Embryonic facial prominence (tissue), 1 donor: Measurements from ENCODE around the gene USH2A.

ENCODE experiments used
- DNase-seq: peaks from one replicate; pipeline ENCODE4 v3.0.0-alpha.2; 2016; ENCODE audit errors: extremely low spot score

The USH2A gene

DNA sequence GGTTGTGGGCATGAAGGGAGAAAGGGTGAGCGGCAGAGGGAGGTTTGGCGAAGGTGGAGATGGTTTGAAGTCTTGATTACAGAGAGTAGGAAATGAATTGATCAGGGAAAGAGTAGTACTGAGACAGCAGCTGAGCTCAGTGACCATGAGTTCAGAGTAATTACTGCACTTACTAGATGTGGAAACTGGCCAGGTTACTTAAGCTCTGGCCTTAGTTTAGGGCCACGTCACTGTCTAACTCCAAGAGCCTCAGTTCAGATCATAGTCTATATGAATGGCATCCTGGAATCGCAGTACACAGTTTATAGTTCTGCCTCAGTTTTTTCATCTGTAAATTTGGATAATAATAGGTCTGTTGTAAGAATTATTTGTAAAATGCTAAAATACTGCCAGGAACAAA lies 778.1 kb downstream of the USH2A start:
- DNase-seq = no peak

DNA sequence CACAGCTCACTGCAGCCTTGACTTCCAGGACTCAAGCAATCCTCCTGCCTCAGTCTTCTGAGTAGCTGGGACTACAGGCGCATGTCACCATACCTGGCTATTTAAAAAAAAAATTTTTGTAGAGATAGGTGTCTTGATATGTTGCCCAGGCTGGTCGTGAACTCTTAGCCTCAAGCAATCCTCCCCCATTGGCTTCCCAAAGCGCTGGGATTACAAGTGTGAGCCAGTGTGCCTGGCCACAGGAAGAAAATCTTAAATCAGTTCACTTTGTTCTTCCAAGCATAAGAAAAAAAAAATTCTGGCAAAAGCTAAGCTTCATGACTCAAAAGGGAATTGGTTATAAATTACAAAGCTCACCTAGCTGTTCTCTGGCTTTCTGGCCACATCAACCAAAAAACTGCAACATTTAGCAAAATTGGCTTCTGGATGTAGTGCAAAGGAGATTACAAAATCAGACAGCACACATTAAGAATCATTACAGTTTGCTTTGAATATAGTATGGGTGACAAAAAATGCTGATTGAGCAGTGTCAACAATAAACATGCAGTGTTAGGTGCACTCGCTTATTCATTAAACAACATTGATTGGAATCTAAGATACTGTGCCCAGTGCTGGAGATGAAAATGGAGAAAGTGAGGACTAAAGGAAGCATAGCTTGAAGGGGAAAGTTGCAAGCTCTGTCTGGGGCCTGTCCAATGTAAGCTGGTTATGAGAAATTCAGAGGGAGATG lies 779.5 kb downstream of the USH2A start:
- no peak for DNase-seq

DNA sequence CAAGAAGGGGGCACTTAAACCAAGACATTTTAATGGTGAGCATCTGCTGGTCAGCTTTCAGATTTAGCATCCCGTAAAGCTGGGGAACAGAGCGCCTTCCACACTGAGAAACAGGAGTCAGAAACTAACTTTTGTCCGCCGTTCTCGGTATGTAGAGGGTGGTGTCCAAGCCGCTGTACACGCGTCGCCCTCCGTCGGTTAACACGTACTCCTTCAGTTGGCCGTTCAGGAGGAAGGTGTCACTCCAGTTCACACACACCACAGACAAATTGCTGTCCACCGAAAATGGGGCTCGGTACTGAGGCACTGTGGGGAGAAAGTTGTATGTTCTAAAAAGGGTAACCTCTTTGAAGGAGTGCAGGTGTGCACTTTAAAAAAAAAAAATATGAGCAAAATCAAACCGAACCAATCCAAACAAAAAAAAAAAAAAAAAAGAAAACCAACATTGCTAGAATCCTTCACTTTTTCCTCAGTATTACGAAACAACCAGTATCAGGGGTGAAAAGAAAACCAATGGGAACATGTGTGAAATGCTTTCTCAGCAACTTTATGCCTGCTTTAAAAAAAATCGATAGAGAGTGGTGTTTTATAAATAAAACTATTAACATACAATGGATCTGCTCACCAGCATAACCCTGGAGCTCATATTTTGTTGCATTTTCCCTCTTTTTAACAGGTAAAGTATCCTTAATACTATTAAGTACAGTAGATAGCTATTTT lies 782.7 kb downstream of the USH2A start:
- DNase-seq = no peak

DNA sequence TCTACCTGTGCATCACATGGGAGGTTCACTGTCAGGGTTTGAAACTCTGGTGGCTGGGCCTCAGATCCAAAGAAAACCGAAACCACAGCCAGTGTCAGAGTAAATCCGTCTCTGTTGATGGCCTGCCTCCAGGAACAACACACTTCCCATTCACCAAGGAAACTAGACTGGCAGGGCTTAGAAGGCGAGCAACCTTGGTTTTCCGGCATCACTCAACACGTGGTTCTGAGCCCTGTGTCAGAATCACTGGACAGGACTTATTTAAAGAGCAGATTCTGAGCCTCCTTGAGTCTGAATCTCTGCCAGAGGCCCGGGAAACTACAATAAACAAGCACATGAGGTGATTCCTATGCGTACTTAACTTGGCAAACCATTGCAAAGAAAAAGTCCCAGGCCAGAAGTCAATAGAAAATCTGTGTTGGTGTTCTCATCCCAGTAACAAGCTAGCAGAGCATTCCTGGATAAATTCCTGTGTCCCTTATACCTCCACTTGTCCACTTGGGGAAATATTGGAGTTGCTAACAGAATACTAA lies 786.1 kb downstream of the USH2A start:
- no peak for DNase-seq

DNA sequence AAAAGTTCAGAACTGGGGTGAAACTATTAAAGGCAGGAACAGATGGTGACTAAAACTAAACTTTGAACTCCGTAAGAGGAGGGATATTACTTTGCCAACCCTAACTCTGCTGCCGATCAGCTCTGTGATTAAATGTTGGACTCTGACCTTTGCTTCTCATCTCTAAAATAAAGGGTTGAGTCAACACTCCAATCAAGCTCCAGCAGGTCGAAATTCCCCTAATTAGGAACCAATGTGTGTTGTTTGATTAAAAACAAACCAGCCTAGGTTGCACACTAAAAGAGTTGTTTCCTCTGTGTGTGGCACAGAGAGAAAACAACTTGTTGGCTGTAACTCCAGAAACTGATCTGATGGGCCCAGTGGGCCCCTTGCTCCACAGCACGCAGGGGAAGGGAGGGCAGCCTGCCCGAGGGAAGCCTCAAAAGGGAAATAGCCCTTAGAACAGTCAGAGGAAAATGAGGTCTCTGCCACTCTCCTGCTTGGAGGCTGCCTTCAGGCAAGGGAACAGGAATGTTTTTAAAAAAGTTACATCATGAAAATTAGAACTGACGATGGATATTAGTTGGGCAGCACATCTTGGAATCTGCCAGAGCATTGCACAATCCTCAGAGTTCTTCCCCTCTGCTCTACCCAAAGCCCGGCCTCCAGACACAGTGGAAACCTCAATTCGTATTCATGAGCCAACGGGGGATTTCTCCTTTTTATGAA lies 786.8 kb downstream of the USH2A start:
- DNase-seq = no peak

DNA sequence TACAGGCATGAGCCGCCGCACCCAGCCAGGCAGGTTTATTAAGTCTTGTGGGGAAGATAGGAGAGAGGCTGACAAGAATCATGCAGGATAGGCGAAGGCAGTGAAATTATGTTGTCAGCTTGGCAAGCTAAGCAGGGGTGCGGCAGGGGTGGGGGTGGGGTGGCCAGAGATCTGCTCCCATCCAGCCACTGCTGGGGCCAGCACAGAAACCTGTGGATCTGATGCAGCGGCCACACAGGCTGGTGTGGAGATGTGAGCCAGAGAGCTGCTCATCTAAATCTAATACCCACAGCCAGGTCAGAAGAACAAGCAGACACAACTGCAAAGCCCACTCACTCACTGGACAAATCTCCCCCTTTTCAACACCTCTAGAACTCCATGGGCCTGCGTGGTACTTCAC lies 787.4 kb downstream of the USH2A start:
- DNase-seq = no peak

DNA sequence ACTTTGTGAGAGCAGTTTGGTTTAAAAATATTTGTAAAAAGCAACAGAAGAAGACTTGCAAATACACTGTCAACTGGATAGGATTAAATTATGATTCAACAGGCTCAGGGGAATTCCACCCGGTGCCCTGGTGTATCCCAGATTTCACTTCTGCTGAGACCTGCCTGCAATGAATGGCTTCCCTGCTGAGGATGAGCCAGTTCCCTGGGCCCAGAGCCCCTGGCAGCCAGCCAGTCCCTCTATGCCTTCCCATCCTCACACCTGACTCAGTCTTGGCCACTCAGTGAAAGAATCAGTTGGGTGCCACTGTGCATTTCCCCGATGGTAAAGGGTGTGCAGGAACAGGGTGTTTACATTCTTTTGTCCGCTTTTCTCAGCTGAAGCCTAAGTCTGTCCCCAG lies 791.8 kb downstream of the USH2A start:
- DNase-seq = no peak

DNA sequence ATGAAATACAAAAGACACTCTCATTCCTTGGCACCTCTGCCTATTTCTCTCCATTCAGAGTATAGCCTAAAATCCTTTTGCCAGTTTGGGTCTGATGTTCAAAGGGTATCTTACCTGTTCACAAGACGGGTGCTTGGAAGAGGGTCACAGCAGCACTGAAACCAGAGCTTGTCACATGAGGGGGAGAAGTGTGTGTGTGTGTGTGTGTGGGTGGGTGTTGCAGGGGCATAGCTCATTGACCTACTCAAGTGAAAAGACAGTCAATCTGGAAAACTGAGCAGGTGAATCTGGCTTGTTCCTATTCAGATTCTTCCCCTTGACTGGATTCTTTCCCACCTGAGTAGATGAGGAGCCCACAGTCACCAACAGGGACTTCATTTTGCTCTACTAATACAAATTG lies 792.2 kb downstream of the USH2A start:
- no peak for DNase-seq

DNA sequence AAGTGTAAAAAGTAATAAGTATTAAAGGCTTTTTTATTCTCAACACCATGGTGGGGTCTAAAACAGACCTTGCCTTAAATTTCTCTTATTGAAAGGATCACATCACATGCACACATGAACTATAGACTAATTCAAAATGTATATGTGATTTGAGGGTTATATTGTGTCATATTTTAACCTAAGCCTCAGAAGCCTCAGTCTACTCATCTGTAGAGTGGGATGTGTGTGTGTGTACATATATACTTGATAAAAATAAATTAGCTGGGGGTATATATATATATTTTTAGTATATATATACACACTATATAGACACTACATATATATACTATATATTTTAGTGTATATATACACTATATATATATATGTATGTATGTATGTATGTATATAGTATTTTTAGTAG lies 797.3 kb downstream of the USH2A start:
- DNase-seq = no peak

DNA sequence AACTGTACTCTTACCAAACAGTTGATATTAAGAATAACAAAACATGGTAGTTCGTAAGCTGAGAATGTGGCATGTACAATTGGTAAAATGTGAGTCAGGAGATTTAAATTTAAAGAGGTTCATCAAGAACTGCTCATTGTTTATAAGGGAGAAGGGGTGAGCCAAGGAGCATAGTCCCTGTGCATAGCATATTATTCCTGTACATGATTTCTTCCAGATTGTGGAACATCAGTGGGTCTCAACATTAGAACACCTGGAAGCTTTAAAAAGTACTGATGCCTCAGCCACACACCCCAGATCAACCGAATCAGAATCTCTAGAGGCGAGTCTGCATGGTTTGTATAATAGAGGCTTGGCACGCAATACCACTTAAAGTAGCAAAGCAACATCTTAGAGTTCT lies 800.1 kb downstream of the USH2A start:
- DNase-seq = no peak

DNA sequence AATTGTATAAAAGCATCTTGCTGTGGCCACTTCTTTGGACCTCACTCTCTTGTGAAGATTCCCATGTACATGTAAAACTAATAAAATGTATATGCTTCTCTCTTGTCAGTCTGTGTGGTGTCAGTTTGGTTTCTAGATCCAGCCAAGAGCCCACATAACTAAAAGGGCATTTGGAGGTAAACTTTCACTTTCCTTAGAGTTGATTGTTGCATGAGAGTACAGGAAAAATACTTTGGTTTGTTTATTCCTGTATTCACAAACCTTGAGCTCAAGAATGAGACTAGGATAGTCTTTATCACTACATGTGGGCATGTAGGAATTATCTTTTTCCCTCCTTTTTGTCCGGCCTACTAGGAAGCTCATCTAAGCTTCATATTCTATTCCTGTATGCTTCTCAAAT lies 805.3 kb downstream of the USH2A start:
- no peak for DNase-seq

DNA sequence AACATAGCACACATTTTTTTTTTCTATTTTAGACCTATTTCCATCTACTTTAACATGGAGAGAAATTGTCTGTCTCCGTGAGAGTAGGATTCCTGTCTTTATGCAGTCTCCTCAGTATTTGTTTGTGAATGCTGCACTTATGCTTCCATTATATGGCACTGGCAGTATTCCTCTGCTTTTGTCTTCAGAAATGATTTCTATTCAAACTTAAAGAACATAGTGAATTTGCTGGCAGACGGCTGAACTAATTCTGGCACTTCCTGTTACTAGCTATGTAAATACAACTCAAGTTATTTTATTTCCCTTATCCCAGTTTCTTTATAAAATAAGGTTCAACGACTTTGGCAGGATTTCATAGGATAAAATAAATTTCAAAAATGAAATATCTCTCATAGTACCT lies 810.9 kb downstream of the USH2A start:
- DNase-seq = no peak

DNA sequence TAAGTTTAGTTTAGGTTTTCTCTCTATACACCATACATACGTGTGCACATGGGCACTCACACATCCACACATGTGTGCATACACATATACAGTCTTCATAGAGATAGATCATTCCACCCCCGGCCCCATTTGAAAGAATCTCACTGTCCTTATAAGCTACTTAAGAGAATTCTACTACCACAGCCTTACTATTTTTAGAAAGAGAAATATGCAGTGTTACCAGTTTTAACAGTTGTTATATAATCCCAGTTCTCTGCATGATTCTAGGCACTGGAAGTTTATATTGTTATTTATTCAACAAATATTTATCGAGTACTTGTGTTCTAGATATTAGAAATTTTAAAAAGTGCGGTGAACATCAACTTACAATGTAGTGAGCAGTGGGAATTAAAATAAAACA lies 814.6 kb downstream of the USH2A start:
- DNase-seq = no peak

DNA sequence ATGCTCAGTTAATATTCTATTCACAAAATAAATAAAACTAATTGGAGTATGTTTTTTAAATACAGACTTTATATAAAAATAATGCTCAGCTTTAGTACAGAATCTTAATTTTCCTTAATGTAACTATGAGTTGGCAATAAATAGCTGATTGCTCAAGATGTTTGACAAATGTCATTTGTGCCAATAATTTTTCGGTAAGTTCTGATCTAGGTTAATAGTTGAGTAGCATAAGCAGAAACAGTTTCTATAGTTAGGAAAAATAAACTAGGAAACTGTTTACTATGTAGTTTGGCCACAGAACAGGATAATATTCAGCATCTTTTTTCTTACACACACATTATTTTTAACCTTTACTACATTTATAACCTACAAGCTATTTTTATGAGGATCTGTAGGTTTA lies 815.8 kb downstream of the USH2A start:
- no peak for DNase-seq

DNA sequence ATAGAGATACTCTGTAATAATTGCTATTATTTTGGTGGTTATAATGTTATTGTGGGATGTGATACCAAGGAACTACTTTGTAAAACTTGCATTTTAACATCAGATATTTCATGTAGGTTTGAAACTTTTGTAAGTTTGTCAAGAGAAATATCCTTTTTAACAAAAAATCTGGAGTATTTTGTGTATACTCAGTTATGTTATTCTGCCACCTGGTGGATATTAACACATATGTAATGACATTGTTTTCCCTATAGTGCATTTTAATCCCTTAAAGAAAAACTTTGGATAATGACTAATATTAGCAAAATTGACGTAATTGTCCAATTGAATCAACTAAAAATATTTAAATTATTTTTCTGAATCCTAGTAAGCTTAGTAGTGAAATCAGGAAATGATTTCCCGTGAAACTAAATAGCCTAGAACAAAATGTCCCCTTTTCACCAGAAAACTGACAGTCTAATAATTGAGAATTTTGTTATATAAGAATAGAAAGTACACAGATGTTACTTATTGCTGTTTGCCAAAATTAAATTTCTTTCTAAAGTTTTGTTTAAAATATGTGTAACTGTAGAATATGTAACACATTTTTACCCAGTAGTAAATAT lies 816.6 kb downstream of the USH2A start:
- no peak for DNase-seq

DNA sequence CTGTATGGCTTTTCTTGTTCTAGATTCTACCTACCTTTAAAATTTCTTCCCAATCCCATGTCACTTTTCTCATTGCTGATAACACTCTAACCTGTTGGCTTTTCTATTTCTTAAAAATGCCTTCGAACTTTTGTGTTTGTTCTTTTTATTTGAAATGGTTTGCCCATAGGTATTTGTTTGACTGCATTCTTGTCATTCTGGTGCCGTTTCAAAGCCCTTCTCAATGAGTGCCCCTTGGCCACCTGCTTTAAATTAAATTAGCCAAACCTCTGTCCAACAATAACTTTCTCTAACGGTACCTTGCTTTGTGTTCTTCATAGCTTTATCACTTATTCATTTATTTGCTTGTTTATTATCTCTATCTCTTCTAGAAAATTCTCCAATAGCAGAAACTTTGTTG lies 817.2 kb downstream of the USH2A start:
- DNase-seq = no peak

DNA sequence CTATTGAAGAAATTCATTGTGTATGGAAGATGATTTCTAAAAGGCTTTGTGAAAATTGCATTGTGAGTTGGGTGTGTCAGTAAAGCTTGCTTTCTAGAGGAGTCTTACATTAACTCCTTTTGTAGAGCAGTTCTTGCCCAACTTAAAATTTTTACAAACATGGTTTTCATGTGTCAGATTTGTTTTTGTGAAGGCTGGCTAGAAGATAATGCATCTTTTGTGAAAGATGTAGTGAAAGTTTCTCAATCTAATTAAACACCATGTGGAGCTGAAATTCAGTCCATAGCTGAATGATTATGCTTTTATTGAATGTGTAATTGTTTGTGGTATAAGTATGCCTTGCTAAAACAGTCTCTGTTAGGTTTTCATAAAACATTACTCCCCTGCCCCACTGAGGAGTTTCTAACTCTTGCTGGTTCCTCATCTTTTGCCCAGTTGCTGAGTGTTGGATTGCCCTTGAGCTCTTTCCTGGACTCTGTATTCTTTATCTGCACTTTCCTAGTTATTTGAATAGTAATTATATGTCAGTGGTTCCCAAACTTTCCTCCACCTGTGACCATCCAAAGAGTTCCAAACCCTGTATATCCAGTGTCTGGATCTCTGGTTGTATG lies 818.1 kb downstream of the USH2A start:
- no peak for DNase-seq

DNA sequence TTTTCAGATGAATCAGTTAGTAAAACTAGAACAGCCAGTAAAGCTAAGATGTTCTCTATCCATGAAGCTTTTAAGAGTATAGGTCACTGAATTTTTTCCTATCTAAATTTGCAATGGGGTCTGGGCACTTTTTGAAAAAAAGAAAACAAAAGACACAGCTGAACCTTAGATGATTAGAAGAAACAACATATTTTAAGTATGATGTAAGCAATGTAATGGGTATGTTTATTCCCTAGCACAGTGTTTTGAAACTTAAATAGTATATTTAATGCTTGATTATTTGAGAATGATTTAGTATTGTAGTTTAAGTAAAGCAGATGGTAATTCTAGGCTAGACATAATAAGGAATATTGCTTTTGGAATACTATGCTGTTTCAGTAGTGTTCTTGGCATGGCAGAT lies 819.9 kb downstream of the USH2A start:
- DNase-seq = no peak

DNA sequence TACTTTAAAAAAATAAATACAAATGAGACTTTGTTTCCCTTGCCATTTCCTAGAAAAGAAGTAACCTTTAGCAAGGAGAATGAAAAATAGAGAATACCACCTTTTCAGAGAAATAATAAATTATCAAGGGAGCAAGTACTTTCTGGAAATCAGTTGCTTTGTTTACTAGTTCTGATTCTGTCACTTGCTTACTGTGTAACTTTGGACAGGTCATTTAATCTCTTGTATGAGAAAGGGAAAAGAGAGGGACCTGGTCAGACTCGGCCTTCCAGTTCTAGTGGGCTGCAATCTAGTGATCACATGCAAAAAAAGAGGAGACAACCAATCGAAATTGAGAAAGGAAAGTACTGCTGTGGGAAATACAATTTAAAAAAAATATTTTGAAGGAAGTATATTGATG lies 822.0 kb downstream of the USH2A start:
- DNase-seq = no peak

DNA sequence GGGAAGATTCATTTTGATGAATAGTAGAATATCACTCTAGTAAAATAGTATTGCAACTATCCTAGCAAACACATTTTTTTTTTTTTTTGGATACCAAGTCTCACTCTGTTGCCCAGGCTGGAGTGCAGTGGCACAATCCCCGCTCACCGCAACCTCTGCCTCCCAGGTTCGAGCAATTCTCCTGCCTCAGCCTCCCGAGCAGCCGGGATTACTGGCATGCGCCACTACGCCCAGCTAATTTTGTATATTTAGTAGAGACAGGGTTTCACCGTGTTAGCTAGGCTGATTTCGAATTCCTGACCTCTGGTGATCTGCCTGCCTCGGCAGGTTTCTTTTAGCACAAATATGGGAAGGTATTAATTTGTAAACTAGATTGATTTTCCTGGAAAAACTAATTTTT lies 822.4 kb downstream of the USH2A start:
- DNase-seq = no peak

DNA sequence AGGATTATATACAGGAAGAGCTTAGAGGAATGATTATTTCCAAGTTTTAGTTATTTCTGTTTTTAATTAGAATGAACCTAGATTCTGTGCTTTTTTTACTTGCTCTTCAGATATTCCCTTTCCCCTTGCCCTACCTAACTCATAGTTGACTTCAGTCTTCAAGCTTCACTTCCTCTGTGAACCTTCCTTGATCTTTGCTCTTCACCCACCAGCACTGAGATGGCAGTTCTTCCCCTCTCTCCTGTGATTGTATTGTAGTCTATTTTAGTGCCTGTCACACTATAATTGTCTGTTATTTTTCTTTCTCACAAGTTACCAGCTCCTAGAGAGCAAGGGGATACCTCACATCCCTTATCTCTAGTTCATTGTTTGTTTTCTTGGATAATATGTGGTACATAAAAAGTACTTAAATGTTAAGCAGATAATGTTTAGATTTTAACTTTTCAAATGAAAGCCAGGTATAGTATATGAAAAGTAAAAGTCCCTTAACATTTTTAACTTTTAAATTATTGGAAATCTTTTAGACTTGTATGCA lies 822.9 kb downstream of the USH2A start:
- DNase-seq = no peak
